ENCODE results near the gene MEAF6. TPM values are rescaled to one million over a fixed set of nuclear protein-coding genes. Genes with fewer than 3 reads are reported as not detected.

The MEAF6 gene
- total RNA-seq, 2 donors from 2014 or later = 175 to 252 TPM

DNA sequence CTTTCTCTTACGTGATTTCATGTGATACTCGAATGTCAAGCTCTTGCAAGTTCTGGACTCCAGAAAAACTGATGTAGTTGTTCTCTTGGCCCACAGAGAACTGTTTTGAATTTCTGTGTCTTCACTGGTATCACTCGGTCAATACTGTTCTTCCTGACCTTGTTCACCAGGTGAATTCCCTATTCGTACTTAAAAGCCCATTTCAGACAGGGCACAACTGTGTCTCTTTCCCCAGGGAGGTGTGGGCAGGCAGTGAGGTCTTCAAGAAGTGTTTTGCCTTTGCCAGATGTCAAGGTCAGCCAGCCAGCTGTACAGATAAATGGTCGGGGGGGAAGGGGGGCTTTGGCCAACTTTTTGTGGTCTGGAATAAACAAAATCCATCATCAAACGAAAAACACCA lies 67.7 kb downstream of the MEAF6 start:
- no peak for DNase-seq (ENCODE audit: low spot score)
- WGBS = 64% methylated on average over 6 of the region's 6 CpGs
- no peak for TF ChIP-seq POLR2A (IDR thresholded peaks at IDR 0.05)
- no peak for TF ChIP-seq CTCF (IDR thresholded peaks at IDR 0.05)
- no peak for TF ChIP-seq POLR2AphosphoS5 (IDR thresholded peaks at IDR 0.05)
- Histone ChIP-seq H3K4me3 (no peak overlapping the region), H3K36me3 (no peaks in the 10 kb centered on the region), H3K27me3 (replicated peaks; ENCODE audit: insufficient read depth) (no peaks in the 10 kb centered on the region), H3K9me3 (no peaks in the 10 kb centered on the region), H3K27ac (no peak overlapping the region), H3K4me1 (replicated peaks) (no peaks in the 10 kb centered on the region)
- intact Hi-C loops (cut with DNase I) = no loop called here

DNA sequence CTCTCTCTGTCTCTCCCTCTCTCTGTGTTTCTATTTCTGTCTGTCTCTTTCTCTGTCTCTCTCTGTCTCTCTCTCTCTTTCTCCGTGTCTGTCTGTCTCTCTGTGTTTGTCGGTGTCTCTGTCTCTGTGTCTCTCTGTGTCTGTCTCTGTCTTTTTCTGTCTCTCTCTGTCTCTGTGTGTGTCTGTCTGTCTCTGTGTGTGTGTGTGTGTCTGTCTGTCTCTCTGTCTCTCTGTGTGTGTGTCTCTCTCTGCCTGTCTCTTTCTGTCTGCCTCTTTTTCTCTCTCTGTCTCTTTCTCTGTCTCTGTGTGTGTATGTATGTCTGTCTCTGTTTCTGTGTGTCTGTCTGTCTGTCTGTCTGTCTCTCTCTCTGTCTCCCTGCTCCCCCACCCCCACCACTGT lies 71.9 kb downstream of the MEAF6 start:
- Histone ChIP-seq H3K9me3 (no peaks in the 10 kb centered on the region), H3K36me3 (no peaks in the 10 kb centered on the region), H3K27ac (no peak overlapping the region), H3K27me3 (replicated peaks; ENCODE audit: insufficient read depth) (peaks cover 7% of the 10 kb centered on the region), H3K4me3 (no peak overlapping the region), H3K4me1 (replicated peaks) (no peaks in the 10 kb centered on the region)
- intact Hi-C loops (cut with DNase I) = no loop called here
- DNase-seq (ENCODE audit: low spot score) = no peak
- no peak for TF ChIP-seq POLR2AphosphoS5 (IDR thresholded peaks at IDR 0.05)
- TF ChIP-seq POLR2A (IDR thresholded peaks at IDR 0.05) = no peak
- TF ChIP-seq CTCF (IDR thresholded peaks at IDR 0.05) = no peak
- 66% methylated on average over 2 of the region's 2 CpGs for WGBS

Small RNA genes lying within 50 kb of the gene (microRNA-seq; reads per million reads assigned to microRNA genes)
- gene MIR5581 (0.84 reads per million, percentile 3 among the genes with 10 or more reads in this experiment), gene MIR6732 (1.6 reads per million, percentile 21 among the genes with 10 or more reads in this experiment)

Small RNA genes lying within 50 kb of the gene (small RNA-seq; reads per million reads assigned to genes)
- gene AL034379.1 (0 reads per million in 2 donors), gene MIR5581 (0.10 to 0.28 reads per million in 2 donors)

Other genes with a start within 250 kb of the MEAF6 start
- 10 to 100 TPM; 74.4 to 97.1 TPM for gene ZC3H12A, start 40.2 kb downstream of the MEAF6 start, total RNA-seq
- gene SNIP1, start 39.5 kb upstream of the MEAF6 start, total RNA-seq = 10 to 100 TPM; 27.6 to 45.7 TPM
- gene DNALI1, start 42.2 kb upstream of the MEAF6 start, total RNA-seq = 10 to 100 TPM; 23.8 to 37.4 TPM
- 10 to 100 TPM; 23.2 to 52.0 TPM for gene GNL2, start 81.2 kb upstream of the MEAF6 start, total RNA-seq
- gene RSPO1, start 120.1 kb upstream of the MEAF6 start, total RNA-seq = 1 to 10 TPM; 1.6 TPM
- gene CDCA8, start 177.8 kb upstream of the MEAF6 start, total RNA-seq = 1 to 10 TPM; 2.1 to 8.6 TPM

All from prostate gland (tissue), 2 donors.